OCI-LY7 (cell line): Measurements from ENCODE around the gene NDUFS6. TPM values are rescaled to one million over a fixed set of nuclear protein-coding genes. Genes with fewer than 3 reads are reported as not detected.

Source experiments
- BruUV-seq: library from RNA; stranded (reverse); fragments of 400-500 nt; replicated peaks from 2 replicates; lab custom pipeline; 2021; lab: Mats Ljungman, UMichigan
- CTCF ChIA-PET: fragments of 300-600 bp; sonication (Branson Sonifier 250); formaldehyde crosslinking; loops from one replicate; lab custom pipeline; 2022; ENCODE audit warnings: antibody characterized with exemption; ENCODE audit not compliant: unreplicated experiment; lab: Charles Lee
- POLR2A ChIA-PET: fragments of 300-600 bp; sonication (Branson Sonifier 250); formaldehyde crosslinking; loops from one replicate; lab custom pipeline; 2022; ENCODE audit warnings: antibody characterized with exemption; lab: Charles Lee
- DNase-seq: peaks from one replicate; pipeline ENCODE4 v3.0.0-alpha.2; 2015; ENCODE audit warnings: low spot score
- H2AFZ ChIP-seq: fragments of 200-600 bp; sonication (generic), shearing (Covaris generic); 2 replicates; pipeline ENCODE4 v1.6.1; 2014; ENCODE audit warnings: mild to moderate bottlenecking, antibody characterized with exemption, low read length, moderate library complexity
- H3K27ac ChIP-seq: fragments of 200-600 bp; sonication (generic); 2 replicates; pipeline ENCODE4 v1.5.1; 2014; ENCODE audit warnings: mixed run types, low read depth, mild to moderate bottlenecking, moderate library complexity, low read length, inconsistent platforms; ENCODE audit not compliant: poor library complexity, severe bottlenecking
- H3K36me3 ChIP-seq: fragments of 200-600 bp; sonication (generic); 2 replicates; pipeline ENCODE4 v1.6.1; 2014; ENCODE audit warnings: mild to moderate bottlenecking, antibody characterized with exemption, low read length, moderate library complexity, mixed read lengths; ENCODE audit not compliant: insufficient read depth
- H3K4me1 ChIP-seq: fragments of 200-600 bp; sonication (generic); 2 replicates; pipeline ENCODE4 v1.5.1; 2014; ENCODE audit warnings: mild to moderate bottlenecking, low read length; ENCODE audit not compliant: insufficient read depth, poor library complexity, severe bottlenecking
- H3K4me2 ChIP-seq: fragments of 200-600 bp; sonication (generic); 2 replicates; pipeline ENCODE4 v1.6.1; 2014; ENCODE audit warnings: mild to moderate bottlenecking, low read length
- H3K4me3 ChIP-seq: fragments of 200-600 bp; sonication (generic); 2 replicates; pipeline ENCODE4 v1.5.1; 2014; ENCODE audit warnings: mild to moderate bottlenecking, low read depth, low read length; ENCODE audit not compliant: poor library complexity, severe bottlenecking
- H3K79me2 ChIP-seq: fragments of 200-600 bp; sonication (generic); 2 replicates; pipeline ENCODE4 v1.6.1; 2016; ENCODE audit warnings: low read depth, mild to moderate bottlenecking, low read length, moderate library complexity, mixed read lengths; ENCODE audit not compliant: insufficient read depth
- H3K9me2 ChIP-seq: fragments of 200-600 bp; sonication (generic); 2 replicates; pipeline ENCODE4 v1.6.1; 2016; ENCODE audit warnings: mild to moderate bottlenecking, low read length, mixed read lengths; ENCODE audit not compliant: insufficient read depth
- H3K9me3 ChIP-seq: fragments of 200-600 bp; sonication (generic); 2 replicates; pipeline ENCODE4 v1.6.1; 2014; ENCODE audit warnings: mild to moderate bottlenecking, mixed run types, low read length, mixed read lengths
- H4K20me1 ChIP-seq: fragments of 200-600 bp; sonication (generic); 2 replicates; pipeline ENCODE4 v1.6.1; 2014; ENCODE audit warnings: mild to moderate bottlenecking, antibody characterized with exemption, low read length, moderate library complexity, mixed read lengths; ENCODE audit not compliant: insufficient read depth
- CTCF ChIP-seq: fragments of 200-600 bp; sonication (generic); conservative IDR thresholded peaks from 2 replicates; pipeline ENCODE4 v1.5.1; 2014; ENCODE audit warnings: mild to moderate bottlenecking, antibody characterized with exemption, low read length, moderate library complexity, mixed read lengths
- EZH2phosphoT487 ChIP-seq: fragments of 200-600 bp; sonication (generic); IDR thresholded peaks from 2 replicates; pipeline ENCODE4 v1.6.1; 2018; ENCODE audit warnings: low read depth, borderline replicate concordance, mild to moderate bottlenecking, mixed run types, antibody characterized with exemption, low read length, moderate library complexity, mixed read lengths
- intact Hi-C: fragments of 100-400 bp; cut with micrococcal nuclease; formaldehyde crosslinking; loops from one replicate; pipeline ENCODE4 v1.10.0; 2022; ENCODE audit not compliant: unreplicated experiment
- total RNA-seq, 2 experiments: library from RNA; depleted of rRNA in 1 of 2; stranded (reverse); fragments of >200 nt in 1 of 2; shearing (Covaris generic) in 1 of 2; gene quantifications; 2 replicates each; pipeline ENCODE4 v1.2.3, GENCODE V29; 2014 to 2022

NDUFS6 gene
- total RNA-seq, 2 experiments from 2014 or later = 41.5 to 58.7 TPM

- TF ChIP-seq EZH2phosphoT487 = no peak
- BruUV-seq = no TSS peak
- peaks cover 28% of the 10 kb centered on the region; the same call in 1 of the 2 replicates for H3K79me2 ChIP-seq
- intact Hi-C loops = no loop called here
- POLR2A ChIA-PET = no interaction called here
- H3K4me3 ChIP-seq = no peak overlapping the region
- no peaks in the 10 kb centered on the region for H3K4me1 ChIP-seq
- no peak for DNase-seq
- CTCF ChIA-PET = no interaction called here
- no peaks in the 10 kb centered on the region for H3K9me2 ChIP-seq
- H3K36me3 ChIP-seq = peaks cover 100% of the 10 kb centered on the region
- no peak overlapping the region for H3K27ac ChIP-seq
- no peak overlapping the region for H2AFZ ChIP-seq
- H4K20me1 ChIP-seq = no peaks in the 10 kb centered on the region; the same call in 1 of the 2 replicates
- H3K4me2 ChIP-seq = no peak overlapping the region
- no peaks in the 10 kb centered on the region for H3K9me3 ChIP-seq
Observed at GRCh38 chr5:1809416-1810035, 8.3 kb downstream of the NDUFS6 start.

GRCh38 chr5:1810581-1811101 lies 9.4 kb downstream of the NDUFS6 start:
- Histone ChIP-seq H3K4me1 (no peaks in the 10 kb centered on the region), H4K20me1 (no peaks in the 10 kb centered on the region; the same call in 1 of the 2 replicates), H3K36me3 (peaks cover 100% of the 10 kb centered on the region), H2AFZ (no peak overlapping the region), H3K9me3 (no peaks in the 10 kb centered on the region), H3K79me2 (peaks cover 19% of the 10 kb centered on the region; the same call in 1 of the 2 replicates), H3K4me3 (no peak overlapping the region), H3K27ac (no peak overlapping the region), H3K9me2 (no peaks in the 10 kb centered on the region), H3K4me2 (no peak overlapping the region)
- TF ChIP-seq EZH2phosphoT487 (no peak), CTCF (no peak)
- POLR2A ChIA-PET = no interaction called here
- BruUV-seq = no TSS peak
- intact Hi-C loops = no loop called here
- no peak for DNase-seq
- CTCF ChIA-PET = no interaction called here

GRCh38 chr5:1814183-1815020 lies 13.2 kb downstream of the NDUFS6 start:
- DNase-seq = no peak
- H3K36me3 ChIP-seq = peaks cover 100% of the 10 kb centered on the region
- ChIA-PET CTCF (no interaction called here), POLR2A (no interaction called here)
- no peaks in the 10 kb centered on the region for H3K9me2 ChIP-seq
- H3K9me3 ChIP-seq = no peaks in the 10 kb centered on the region
- H3K79me2 ChIP-seq = peaks cover 5% of the 10 kb centered on the region; the same call in 1 of the 2 replicates
- H3K4me1 ChIP-seq = peaks cover 8% of the 10 kb centered on the region
- no peak overlapping the region for H3K4me2 ChIP-seq
- no TSS peak for BruUV-seq
- H4K20me1 ChIP-seq = 0 out of 2 replicates have a peak, but pooled peaks cover 5% of the 10 kb centered on the region
- TF ChIP-seq EZH2phosphoT487 (no peak), CTCF (no peak)
- no peak overlapping the region for H2AFZ ChIP-seq
- no peak overlapping the region for H3K4me3 ChIP-seq
- no peak overlapping the region for H3K27ac ChIP-seq
- intact Hi-C loops = no loop called here
